Urinary bladder (tissue), 4 donors: ENCODE measurements around the gene SKA2. TPM values are rescaled to one million over a fixed set of nuclear protein-coding genes. Genes with fewer than 3 reads are reported as not detected.
A peak's percentile ranks its signal among the peaks of the same experiment; 100 is the strongest.
"Not testable (repeated sequence)": the region's sequence is repeated elsewhere in the genome, so short reads cannot be mapped to it uniquely, and the experiment has no call there.

Experiments
- DNase-seq: peaks from one replicate; pipeline ENCODE4 v3.0.0-alpha.2; 2015; ENCODE audit errors: extremely low spot score
- H3K27ac ChIP-seq: one replicate; pipeline ENCODE4 v1.5.1; 2013; ENCODE audit warnings: low read depth, mild to moderate bottlenecking, moderate library complexity
- H3K36me3 ChIP-seq: one replicate; pipeline ENCODE4 v1.6.1; 2013; ENCODE audit warnings: mild to moderate bottlenecking, moderate library complexity; ENCODE audit not compliant: insufficient read depth
- H3K4me1 ChIP-seq: one replicate; pipeline ENCODE4 v1.6.1; 2013; ENCODE audit warnings: mild to moderate bottlenecking, moderate library complexity; ENCODE audit not compliant: insufficient read depth
- H3K4me3 ChIP-seq: one replicate; pipeline ENCODE4 v1.5.1; 2013; ENCODE audit warnings: low read depth, low read length
- WGBS: extraction: QIAGEN DNeasy Blood & Tissue Kit; methylation state at CpG from one replicate; pipeline ENCODE4 v1.1.7; 2013; 5-methylcytosine and 5-hydroxymethylcytosine counted together
- polyA plus RNA-seq: library from polyadenylated mRNA; stranded (reverse); fragments of 200-250 nt; gene quantifications from one replicate; pipeline ENCODE4 v1.2.3, GENCODE V29; 2013
- total RNA-seq: library from RNA; depleted of rRNA; stranded (reverse); fragments of >200 nt; gene quantifications from one replicate; pipeline ENCODE4 v1.2.3, GENCODE V29; 2014
- donor health status: healthy with polysubstance abuse.
- donor health status: healthy.

Gene SKA2
- total and polyA plus RNA-seq, 2 donors: 26.9 to 76.9 TPM

DNA sequence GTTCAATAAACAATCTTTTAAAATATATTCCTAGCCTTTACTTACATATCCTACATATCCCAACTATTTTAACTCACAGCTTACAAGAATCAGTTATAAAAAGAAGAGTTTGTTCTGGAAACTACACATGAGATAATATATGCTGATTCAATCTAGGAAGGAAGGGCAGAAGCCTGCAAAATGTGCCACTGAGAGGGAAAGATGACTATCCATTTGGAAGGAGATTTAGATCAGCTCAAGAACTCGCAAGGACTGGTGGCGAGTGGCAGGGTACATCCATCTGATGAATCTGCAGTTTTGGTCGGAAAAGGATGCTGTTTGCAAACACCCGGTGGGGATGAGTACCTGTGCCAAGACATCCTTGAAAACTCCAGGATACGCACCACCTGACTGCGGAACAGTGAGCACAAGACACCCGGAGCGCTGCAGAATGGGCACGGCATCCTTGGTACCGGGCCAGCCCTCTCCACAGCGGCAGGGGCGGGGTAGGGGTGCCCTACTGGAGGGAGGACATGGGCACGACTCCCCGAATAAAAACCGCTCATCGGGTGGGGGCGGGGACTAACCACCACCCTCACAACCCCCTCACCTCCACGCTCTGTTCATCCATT is 49.0 kb downstream of the SKA2 start:
- H3K4me1 ChIP-seq: peaks cover 2% of the 10 kb centered on the region
- DNase-seq: no peak
- H3K27ac ChIP-seq: peak overlapping the region; percentile 74
- no peaks in the 10 kb centered on the region for H3K36me3 ChIP-seq
- under 1% methylated on average over 18 of the region's 18 CpGs for WGBS
- peak overlapping the region; percentile 77 for H3K4me3 ChIP-seq

DNA sequence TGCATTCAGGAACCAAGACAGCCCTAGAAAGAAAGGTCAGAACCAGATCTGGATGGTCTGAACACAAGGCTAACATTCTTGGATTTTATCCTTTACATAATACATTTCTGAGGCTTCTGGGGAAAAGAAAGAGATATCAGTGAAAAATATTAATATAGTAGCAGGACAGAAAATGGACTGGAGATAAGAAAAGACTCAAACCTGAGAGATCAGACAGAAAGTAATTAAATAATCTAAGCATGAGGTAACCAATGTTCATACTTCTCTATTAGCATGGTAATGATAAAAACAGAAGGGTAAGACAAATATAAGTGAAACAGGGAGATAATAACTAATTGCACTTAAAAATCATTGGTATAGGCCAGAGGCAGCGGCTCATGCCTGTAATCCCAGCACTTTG is 53.8 kb downstream of the SKA2 start:
- H3K27ac ChIP-seq: no peak overlapping the region
- DNase-seq: no peak
- WGBS: 92% methylated on average over 1 of the region's 1 CpG

DNA sequence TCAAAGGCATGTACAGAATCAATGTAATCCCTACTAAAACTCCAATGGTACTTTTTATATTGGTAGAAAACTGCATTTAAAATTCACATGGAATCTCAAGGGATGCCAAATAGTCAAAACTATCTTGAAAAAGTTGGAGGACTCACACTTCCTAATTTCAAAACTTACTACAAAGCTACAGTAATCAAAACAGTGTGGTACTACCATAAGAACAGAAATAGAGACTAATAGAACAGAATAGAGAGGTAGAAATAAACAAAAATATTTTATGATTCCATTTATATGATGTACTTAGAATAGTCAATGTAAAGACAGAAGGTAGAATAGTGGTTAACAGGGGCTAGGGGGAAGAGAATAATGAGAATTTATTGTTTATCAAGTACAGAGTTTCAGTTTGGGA is 57.1 kb downstream of the SKA2 start:
- Histone ChIP-seq H3K36me3 (peaks cover 2% of the 10 kb centered on the region), H3K27ac (no peak overlapping the region)
- no peak for DNase-seq

More for the DNA sequence above, 53.8 kb downstream of the SKA2 start:
- H3K4me1 ChIP-seq: no peaks in the 10 kb centered on the region
- peaks cover 2% of the 10 kb centered on the region for H3K36me3 ChIP-seq
- H3K4me3 ChIP-seq: no peak overlapping the region

DNA sequence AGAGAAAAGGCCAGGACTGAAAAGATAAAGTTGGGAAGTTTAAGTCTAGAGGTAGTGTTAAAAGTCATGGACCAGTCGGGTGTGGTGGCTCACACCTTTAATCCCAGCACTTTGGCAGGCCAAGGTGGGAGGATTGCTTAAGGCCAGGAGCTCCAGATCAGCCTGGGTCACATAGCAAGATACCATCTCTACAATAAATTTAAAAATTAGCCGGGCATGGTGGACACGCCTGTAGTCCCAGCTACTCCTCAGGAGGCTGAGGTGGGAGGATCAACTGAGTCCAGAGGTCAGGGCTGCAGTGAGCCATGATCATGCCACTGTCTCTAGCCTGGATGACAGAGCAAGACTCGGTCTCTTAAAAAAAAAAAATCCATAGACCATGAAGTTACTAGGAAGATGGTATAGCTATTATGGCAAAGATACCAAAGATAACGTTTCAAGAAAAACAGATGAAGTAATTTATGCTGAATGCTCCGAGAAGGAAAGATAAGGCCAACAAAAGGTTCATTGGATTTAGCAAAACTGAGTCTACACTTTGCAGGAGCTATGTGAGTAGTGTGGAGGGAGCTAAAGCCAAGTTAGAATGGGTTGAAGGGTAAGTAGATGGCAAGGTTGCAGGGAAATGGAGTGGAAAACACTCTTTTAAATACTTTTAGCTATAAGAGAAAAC is 60.0 kb downstream of the SKA2 start:
- no peak overlapping the region for H3K4me3 ChIP-seq
- no peaks in the 10 kb centered on the region for H3K4me1 ChIP-seq
- no peak for DNase-seq
- H3K27ac ChIP-seq: no peak overlapping the region
- peaks cover 2% of the 10 kb centered on the region for H3K36me3 ChIP-seq
- WGBS: 84% methylated on average over 6 of the region's 6 CpGs

More for the DNA sequence above, 57.1 kb downstream of the SKA2 start:
- H3K4me3 ChIP-seq: no peak overlapping the region
- H3K4me1 ChIP-seq: no peaks in the 10 kb centered on the region

DNA sequence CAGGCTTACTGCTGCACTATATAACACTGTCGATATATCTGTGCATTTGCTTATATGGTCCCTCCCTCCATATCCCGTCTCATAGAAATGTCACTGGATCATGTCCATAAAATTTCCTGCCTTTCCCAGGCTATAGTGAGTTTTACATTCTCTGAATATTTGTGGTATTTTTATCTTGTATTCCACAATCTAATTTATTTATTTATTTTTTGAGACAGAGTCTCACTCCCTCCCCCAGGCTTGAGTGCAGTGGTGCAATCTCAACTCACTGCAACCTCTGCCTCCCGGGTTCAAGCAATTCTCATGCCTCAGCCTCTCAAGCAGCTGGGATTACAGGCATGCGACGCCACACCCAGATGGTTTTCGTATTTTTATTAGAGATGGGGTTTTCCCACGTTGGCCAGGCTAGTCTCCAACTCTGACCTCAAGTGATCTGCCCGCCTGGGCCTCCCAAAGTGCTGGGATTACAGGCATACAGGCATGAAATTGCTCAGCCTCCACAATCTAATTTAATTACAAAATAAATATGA is 61.2 kb downstream of the SKA2 start:
- 17% methylated on average over 8 of the region's 8 CpGs for WGBS
- Histone ChIP-seq H3K27ac (no peak overlapping the region), H3K36me3 (no peaks in the 10 kb centered on the region), H3K4me1 (no peaks in the 10 kb centered on the region), H3K4me3 (no peak overlapping the region)
- DNase-seq: peak; percentile 20

DNA sequence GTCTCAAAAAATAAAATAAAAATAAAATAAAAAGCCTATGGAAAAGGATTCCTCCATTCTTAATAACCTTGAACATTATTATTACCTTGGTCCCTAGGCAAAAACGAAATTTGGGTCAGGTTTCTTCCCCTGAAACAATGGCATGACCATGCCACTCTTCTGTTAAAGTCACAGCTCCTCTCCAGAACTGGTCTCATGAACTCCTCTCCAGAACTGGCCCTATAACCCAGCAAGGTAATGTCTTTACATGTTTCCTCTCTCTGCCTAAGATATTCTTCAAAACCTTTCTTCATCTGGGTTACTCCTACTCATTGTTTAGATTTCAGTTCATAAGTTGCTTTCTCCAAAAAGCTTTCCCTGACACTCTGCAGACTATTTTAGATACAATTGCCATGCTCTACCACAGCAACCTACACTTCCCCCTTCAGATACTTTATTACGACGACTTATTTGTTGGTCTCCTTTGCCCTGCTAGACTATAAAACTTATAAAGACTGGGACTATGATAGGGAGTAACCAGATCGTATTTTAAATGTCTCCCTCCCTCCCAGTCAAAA is 61.8 kb downstream of the SKA2 start:
- Histone ChIP-seq H3K4me1 (no peaks in the 10 kb centered on the region), H3K27ac (no peak overlapping the region), H3K4me3 (no peak overlapping the region), H3K36me3 (no peaks in the 10 kb centered on the region)
- DNase-seq: no peak
- whole genome bisulfite sequencing: 26% methylated on average over 4 of the region's 4 CpGs

DNA sequence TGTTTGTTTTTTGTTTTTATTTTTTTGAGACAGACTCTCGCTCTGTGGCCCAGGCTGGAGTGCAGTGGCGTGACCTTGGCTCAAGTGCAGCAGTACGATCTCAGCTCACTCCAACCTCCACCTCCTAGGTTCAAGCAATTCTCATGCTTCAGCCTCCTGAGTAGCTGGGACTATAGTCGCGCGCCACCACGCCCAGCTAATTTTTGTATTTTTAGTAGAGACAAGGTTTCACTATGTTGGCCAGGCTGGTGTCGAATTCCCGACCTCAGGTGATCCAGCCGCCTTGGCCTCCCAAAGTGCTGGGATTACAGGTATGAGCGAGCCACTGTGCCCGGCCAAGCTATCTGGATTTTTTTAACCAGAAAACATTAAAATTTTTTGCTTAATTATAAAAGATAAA is 64.4 kb downstream of the SKA2 start:
- not testable (repeated sequence) for DNase-seq, H3K36me3 ChIP-seq, H3K4me3 ChIP-seq, H3K27ac ChIP-seq, H3K4me1 ChIP-seq
- 92% methylated on average over 12 of the region's 12 CpGs for WGBS

DNA sequence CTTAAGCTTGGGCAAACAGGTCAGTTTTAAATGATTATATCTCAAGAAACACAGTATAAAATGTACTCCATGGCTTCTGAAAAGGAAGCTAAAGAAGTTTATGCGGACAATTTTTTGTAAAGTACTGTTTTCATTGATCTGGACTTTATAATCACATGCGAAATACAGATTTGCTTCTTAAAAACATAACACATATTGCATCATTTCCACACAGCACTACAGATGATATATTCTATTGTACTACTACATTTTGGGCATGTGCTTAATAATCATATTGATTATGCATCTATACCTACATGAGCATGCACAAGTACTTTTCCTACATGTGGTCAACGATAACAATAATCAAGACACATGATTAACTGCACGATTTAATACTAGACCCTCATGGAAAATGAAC is 70.8 kb downstream of the SKA2 start:
- Histone ChIP-seq H3K27ac (no peak overlapping the region), H3K4me3 (no peak overlapping the region), H3K4me1 (no peaks in the 10 kb centered on the region), H3K36me3 (no peaks in the 10 kb centered on the region)
- no peak for DNase-seq
- WGBS: 94% methylated on average over 4 of the region's 4 CpGs

DNA sequence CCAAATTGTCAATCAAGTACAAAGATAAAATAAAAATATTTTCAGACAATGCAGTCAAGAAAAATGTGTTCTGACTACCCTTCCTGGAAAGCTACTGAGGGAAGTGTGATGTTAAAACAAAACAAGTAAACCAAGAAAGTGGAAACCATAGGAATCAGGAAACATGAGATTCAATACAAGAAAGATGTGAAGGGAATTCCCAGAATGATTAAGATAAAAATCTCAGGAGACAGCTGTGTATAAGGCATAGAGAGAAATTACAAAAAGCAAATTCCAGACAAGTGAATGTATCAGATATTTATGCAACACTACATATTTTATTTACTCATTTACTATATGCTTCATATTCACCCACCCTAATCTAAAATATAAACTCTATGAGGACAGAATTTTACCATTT is 80.5 kb downstream of the SKA2 start:
- no peak overlapping the region for H3K4me3 ChIP-seq
- H3K36me3 ChIP-seq: peaks cover 5% of the 10 kb centered on the region
- DNase-seq: no peak
- H3K4me1 ChIP-seq: no peaks in the 10 kb centered on the region
- H3K27ac ChIP-seq: no peak overlapping the region

DNA sequence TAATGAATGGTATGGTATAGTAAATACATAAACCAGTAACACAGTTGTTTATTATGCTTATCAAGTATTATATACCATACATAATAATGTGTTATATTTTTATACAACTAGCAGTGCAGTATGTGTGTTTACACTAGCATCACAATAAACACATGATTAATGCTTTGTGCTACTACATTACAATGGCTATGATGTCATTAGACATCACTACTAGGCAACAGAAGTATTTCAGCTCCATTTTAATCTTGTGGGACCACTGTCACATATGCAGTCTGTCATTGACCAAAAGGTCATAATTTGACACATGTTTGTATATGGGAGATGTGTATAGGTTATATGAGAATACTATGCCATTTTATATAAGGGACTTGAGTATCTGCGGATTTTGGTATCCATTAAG is 81.0 kb downstream of the SKA2 start:
- WGBS: 96% methylated on average over 1 of the region's 1 CpG
- Histone ChIP-seq H3K4me3 (no peak overlapping the region), H3K4me1 (no peaks in the 10 kb centered on the region), H3K27ac (no peak overlapping the region), H3K36me3 (peaks cover 5% of the 10 kb centered on the region)
- DNase-seq: no peak

DNA sequence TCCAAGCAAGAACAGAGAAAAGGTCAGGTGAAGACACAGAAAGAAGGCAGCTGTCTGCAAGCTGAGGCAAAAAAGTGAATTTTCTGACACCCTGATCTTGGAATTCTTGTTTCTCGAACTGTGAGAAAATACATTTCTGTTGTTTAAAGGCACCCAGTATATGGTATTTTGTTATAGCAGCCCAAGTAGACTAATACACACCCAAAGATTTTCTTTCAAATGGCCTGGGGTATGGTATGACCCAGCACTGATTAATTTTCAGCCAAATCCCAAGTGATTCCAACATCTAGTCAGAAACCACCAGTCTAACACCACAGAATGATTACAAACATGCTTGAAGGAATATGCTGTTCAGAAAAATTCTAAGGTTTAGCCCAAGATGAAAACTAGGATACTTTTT is 85.1 kb downstream of the SKA2 start:
- no peak for DNase-seq
- peaks cover 5% of the 10 kb centered on the region for H3K36me3 ChIP-seq
- no peak overlapping the region for H3K4me3 ChIP-seq
- WGBS: 96% methylated on average over 1 of the region's 1 CpG
- H3K27ac ChIP-seq: no peak overlapping the region
- H3K4me1 ChIP-seq: no peaks in the 10 kb centered on the region

DNA sequence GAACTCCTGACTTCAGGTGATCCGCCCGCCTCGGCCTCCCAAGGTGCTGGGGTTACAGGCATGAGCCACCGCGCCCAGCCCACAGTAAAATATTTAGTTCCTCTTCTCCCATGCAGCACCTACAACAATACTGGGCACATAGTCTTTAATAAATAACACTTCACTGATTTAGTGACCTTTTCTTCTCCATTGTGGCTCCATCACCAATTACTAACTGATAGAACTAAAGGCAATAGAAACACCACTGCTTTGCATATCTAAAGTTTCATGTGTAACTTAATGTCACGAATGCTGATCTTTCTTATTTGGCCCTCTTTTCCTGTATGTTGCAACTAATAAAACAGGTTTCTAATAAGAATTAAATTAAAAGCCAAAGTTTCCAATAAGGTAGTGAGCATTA is 87.2 kb downstream of the SKA2 start:
- H3K36me3 ChIP-seq: peaks cover 3% of the 10 kb centered on the region
- H3K27ac ChIP-seq: no peak overlapping the region
- no peaks in the 10 kb centered on the region for H3K4me1 ChIP-seq
- WGBS: 96% methylated on average over 6 of the region's 6 CpGs
- DNase-seq: no peak
- no peak overlapping the region for H3K4me3 ChIP-seq

DNA sequence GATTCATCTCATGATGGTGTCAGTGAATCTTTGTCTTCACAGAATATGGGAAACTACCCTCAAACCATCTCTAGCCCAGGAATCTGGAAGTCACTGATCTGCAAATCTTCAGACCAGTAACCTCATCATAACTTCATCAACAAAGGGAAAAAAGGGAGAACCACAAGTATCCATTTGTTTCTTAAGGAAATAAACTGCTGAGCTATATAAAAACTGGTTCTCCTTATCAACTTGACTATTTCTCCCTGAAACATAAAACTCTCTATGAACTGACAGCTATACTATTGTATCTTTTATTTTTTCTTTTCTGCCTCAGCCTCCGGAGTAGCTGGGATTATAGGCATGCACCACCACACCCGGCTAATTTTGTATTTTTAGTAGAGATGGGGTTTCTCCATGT is 87.6 kb downstream of the SKA2 start:
- Histone ChIP-seq H3K4me1 (no peaks in the 10 kb centered on the region), H3K36me3 (peaks cover 3% of the 10 kb centered on the region), H3K4me3 (no peak overlapping the region), H3K27ac (no peak overlapping the region)
- DNase-seq: no peak
- 86% methylated on average over 2 of the region's 2 CpGs for WGBS

DNA sequence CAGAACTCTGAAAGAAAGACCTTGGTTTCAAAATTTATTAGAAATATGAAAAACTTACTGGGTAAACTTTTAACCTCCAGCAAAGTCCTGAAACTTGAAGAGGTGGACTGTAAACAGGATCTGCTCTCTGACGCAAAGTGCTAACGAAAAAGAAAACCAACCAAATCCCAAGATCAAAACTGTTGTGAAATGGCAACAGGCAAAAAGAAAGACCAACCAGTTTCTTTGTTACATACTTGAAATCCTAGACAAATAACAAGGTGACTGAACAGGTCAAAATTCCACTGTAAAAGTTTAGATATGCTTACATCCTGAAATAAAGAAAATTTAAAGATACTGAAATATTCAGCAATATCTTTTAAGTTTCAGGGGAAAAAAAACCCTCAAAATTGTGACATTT is 92.5 kb downstream of the SKA2 start:
- Histone ChIP-seq H3K36me3 (peaks cover 1% of the 10 kb centered on the region), H3K27ac (no peak overlapping the region), H3K4me1 (no peaks in the 10 kb centered on the region), H3K4me3 (no peak overlapping the region)
- no peak for DNase-seq
- 93% methylated on average over 2 of the region's 2 CpGs for WGBS
